ENCODE measurements around the gene COL9A2. TPM values are rescaled to one million over a fixed set of nuclear protein-coding genes. Genes with fewer than 3 reads are reported as not detected.

The COL9A2 gene
- total RNA-seq, 4 donors from 2014 or later, result 0.07 to 8.9 TPM; not detected in 2

DNA sequence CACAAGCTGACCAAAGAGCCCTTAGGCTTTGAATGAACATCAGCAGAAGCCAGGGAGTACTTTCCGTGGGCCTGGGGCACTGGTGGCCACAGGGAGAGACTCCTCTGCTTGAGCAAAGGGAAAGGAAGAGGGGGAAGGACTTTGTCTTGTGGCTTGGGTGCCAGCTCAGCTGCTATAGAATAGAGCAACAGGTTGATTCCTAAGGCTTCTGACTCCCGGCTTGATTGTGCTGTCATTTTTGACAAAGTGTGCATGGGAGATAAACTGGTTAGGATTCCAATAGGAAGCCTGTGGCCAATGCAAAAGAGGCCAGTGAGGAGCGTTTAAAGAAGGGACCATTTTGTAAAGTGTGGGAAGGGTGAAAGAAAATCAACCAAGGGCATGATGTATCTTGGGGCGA, 44.6 kb upstream of the COL9A2 start:
- in situ Hi-C loops (cut with MboI; ENCODE audit: low sequenced_read_pairs in 4 of 4) (no loop called here), intact Hi-C loops (cut with DNase I; ENCODE audit: low total_unique reads) (no loop called here)
- Histone ChIP-seq H3K9me3 (peaks cover 0 to 4% (median 0%) of the 10 kb centered on the region in 3 donors), H3K4me3 (no peak overlapping the region), H3K27ac (no peak overlapping the region), H3K36me3 (no peaks in the 10 kb centered on the region), H3K27me3 (peaks cover 0 to 9% (median 0%) of the 10 kb centered on the region in 3 donors), H3K4me1 (no peaks in the 10 kb centered on the region)
- ATAC-seq, result no peak
- DNase-seq, result no peak
- TF ChIP-seq POLR2A (IDR thresholded peaks at IDR 0.05) (no peak), CTCF (IDR thresholded peaks at IDR 0.05 in 4 of 5, conservative IDR thresholded peaks at IDR 0.05 in 1 of 5) (no peak)

GRCh38 chr1:40361201-40361600, 44.1 kb upstream of the COL9A2 start:
- H3K4me3 ChIP-seq, result no peak overlapping the region
- H3K27me3 ChIP-seq, result peaks cover 0 to 9% (median 0%) of the 10 kb centered on the region in 3 donors
- ATAC-seq (no peak), DNase-seq (no peak)
- no peaks in the 10 kb centered on the region for H3K36me3 ChIP-seq
- TF ChIP-seq CTCF (IDR thresholded peaks at IDR 0.05 in 4 of 5, conservative IDR thresholded peaks at IDR 0.05 in 1 of 5) (no peak), POLR2A (IDR thresholded peaks at IDR 0.05) (no peak)
- H3K27ac ChIP-seq, result no peak overlapping the region
- no peaks in the 10 kb centered on the region for H3K4me1 ChIP-seq
- H3K9me3 ChIP-seq, result peaks cover 0 to 4% (median 0%) of the 10 kb centered on the region in 3 donors
- intact Hi-C loops (cut with DNase I; ENCODE audit: low total_unique reads) (no loop called here), in situ Hi-C loops (cut with MboI; ENCODE audit: low sequenced_read_pairs in 4 of 4) (no loop called here)

GRCh38 chr1:40360631-40361030, 43.5 kb upstream of the COL9A2 start:
- in situ Hi-C loops (cut with MboI; ENCODE audit: low sequenced_read_pairs in 4 of 4) (no loop called here), intact Hi-C loops (cut with DNase I; ENCODE audit: low total_unique reads) (no loop called here)
- no peaks in the 10 kb centered on the region for H3K4me1 ChIP-seq

GRCh38 chr1:40357625-40358024, 40.5 kb upstream of the COL9A2 start:
- intact Hi-C loops (cut with DNase I; ENCODE audit: low total_unique reads) (no loop called here), in situ Hi-C loops (cut with MboI; ENCODE audit: low sequenced_read_pairs in 4 of 4) (loop anchor here in 1 of 4 donors (10.0 kb wide), 1 partner anchor 47 kb away; no protein-coding TSS in a partner anchor)
- Histone ChIP-seq H3K9me3 (peaks cover 0 to 4% (median 0%) of the 10 kb centered on the region in 3 donors), H3K4me1 (no peaks in the 10 kb centered on the region), H3K27me3 (peaks cover 0 to 4% (median 0%) of the 10 kb centered on the region in 3 donors), H3K4me3 (no peak overlapping the region), H3K27ac (no peak overlapping the region), H3K36me3 (no peaks in the 10 kb centered on the region)
- TF ChIP-seq CTCF (IDR thresholded peaks at IDR 0.05 in 4 of 5, conservative IDR thresholded peaks at IDR 0.05 in 1 of 5) (no peak), POLR2A (IDR thresholded peaks at IDR 0.05) (no peak)
- no peak for DNase-seq
- ATAC-seq, result no peak

More at GRCh38 chr1:40360631-40361030, 43.5 kb upstream of the COL9A2 start:
- no peak for ATAC-seq
- no peak overlapping the region for H3K27ac ChIP-seq
- TF ChIP-seq CTCF (IDR thresholded peaks at IDR 0.05 in 4 of 5, conservative IDR thresholded peaks at IDR 0.05 in 1 of 5), result no peak
- no peak for TF ChIP-seq POLR2A (IDR thresholded peaks at IDR 0.05)
- DNase-seq, result no peak
- no peaks in the 10 kb centered on the region for H3K36me3 ChIP-seq
- H3K4me3 ChIP-seq, result no peak overlapping the region
- H3K27me3 ChIP-seq, result peaks cover 0 to 9% (median 0%) of the 10 kb centered on the region in 3 donors
- peaks cover 0 to 4% (median 0%) of the 10 kb centered on the region in 3 donors for H3K9me3 ChIP-seq

GRCh38 chr1:40353082-40353481, 36.0 kb upstream of the COL9A2 start:
- ATAC-seq (no peak), DNase-seq (no peak)
- Histone ChIP-seq H3K4me1 (no peaks in the 10 kb centered on the region), H3K27ac (no peak overlapping the region), H3K4me3 (no peak overlapping the region), H3K36me3 (no peaks in the 10 kb centered on the region), H3K9me3 (peaks cover 0 to 4% (median 0%) of the 10 kb centered on the region in 3 donors), H3K27me3 (peaks cover 0 to 4% (median 0%) of the 10 kb centered on the region in 3 donors)
- TF ChIP-seq CTCF (IDR thresholded peaks at IDR 0.05 in 4 of 5, conservative IDR thresholded peaks at IDR 0.05 in 1 of 5) (no peak), POLR2A (IDR thresholded peaks at IDR 0.05) (no peak)
- in situ Hi-C loops (cut with MboI; ENCODE audit: low sequenced_read_pairs in 4 of 4) (loop anchor here in 1 of 4 donors (10.0 kb wide), 1 partner anchor 52 kb away; no protein-coding TSS in a partner anchor), intact Hi-C loops (cut with DNase I; ENCODE audit: low total_unique reads) (no loop called here)
